ENCODE results near the gene RIPPLY2.

The RIPPLY2 gene

DNA sequence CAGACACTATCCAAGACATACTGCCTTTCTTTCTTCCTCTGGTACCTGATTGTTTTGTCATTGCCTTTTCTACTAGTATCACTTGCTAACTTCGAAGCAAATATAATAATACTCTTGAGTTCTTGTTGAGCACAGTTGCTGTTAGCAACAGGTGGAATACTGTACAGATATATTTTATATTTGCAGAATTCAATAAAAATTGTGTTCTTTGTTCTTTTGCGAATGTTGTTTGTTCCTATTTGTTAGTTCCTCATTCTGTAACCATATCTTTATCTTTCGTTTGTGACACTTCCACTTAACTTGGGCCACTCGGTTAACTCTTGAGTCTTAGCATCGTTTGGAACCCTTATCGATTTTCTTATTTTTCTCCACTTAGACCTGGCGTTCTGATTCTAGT lies 7.2 kb downstream of the RIPPLY2 start:
- Histone ChIP-seq H3K36me3 (ENCODE audit: insufficient read depth) (no peaks in the 10 kb centered on the region), H3K4me2 (peak overlapping the region; percentile 91), H2AFZ (ENCODE audit: low read depth) (peak overlapping the region; percentile 68; the same call in 1 of the 2 replicates), H3K9ac (no peak overlapping the region), H3K79me2 (ENCODE audit: insufficient read depth, low read depth) (peaks cover 13% of the 10 kb centered on the region; the same call in 1 of the 2 replicates), H3K27me3 (ENCODE audit: insufficient read depth, low read depth) (no peaks in the 10 kb centered on the region), H3K4me1 (ENCODE audit: low read depth, poor library complexity, severe bottlenecking) (peaks cover 18% of the 10 kb centered on the region), H4K20me1 (ENCODE audit: insufficient read depth) (no peaks in the 10 kb centered on the region), H3K27ac (no peak overlapping the region), H3K4me3 (IDR thresholded peaks at IDR 0.05; ENCODE audit: insufficient read depth, low read depth, low read length) (no peak overlapping the region)
- TF ChIP-seq, protein P1, sequence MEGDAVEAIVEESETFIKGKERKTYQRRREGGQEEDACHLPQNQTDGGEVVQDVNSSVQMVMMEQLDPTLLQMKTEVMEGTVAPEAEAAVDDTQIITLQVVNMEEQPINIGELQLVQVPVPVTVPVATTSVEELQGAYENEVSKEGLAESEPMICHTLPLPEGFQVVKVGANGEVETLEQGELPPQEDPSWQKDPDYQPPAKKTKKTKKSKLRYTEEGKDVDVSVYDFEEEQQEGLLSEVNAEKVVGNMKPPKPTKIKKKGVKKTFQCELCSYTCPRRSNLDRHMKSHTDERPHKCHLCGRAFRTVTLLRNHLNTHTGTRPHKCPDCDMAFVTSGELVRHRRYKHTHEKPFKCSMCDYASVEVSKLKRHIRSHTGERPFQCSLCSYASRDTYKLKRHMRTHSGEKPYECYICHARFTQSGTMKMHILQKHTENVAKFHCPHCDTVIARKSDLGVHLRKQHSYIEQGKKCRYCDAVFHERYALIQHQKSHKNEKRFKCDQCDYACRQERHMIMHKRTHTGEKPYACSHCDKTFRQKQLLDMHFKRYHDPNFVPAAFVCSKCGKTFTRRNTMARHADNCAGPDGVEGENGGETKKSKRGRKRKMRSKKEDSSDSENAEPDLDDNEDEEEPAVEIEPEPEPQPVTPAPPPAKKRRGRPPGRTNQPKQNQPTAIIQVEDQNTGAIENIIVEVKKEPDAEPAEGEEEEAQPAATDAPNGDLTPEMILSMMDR (conservative IDR thresholded peaks at IDR 0.05; ENCODE audit: low read depth, low read length): no peak

DNA sequence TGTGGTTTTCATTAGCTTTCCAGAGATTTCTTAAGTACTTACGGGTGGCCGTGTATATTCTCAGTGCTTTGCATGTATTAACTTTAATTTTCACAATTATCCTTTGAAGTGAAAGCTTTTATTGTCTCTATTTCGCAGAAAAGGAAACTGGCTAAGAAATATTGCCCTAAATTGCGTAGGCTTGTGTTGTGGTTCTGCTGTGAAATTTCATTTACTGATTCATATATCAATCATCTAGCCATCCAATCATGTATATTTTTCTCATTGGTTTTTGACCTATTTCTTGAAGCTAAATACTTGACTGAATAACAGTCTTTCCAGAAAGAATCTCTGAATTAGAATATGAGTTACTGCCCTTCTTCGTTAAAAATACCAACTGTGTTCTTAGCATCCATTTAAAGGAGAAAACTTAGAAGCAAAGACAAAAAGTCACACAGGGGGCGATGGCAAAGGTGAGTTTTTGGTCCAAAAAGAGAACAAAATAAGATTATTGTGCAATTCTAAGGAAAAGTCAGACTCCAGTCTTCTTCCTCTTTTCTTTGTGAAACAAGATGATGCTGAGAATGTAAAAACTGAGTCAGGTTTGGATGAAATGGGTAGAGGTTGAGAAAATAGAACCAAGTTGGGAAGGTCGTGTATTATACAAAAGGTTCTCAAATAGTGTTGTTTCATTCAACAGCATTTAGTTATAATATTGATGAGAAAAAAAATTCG lies 7.8 kb downstream of the RIPPLY2 start:
- Histone ChIP-seq H3K4me3 (IDR thresholded peaks at IDR 0.05; ENCODE audit: insufficient read depth, low read depth, low read length) (no peak overlapping the region), H3K36me3 (ENCODE audit: insufficient read depth) (no peaks in the 10 kb centered on the region), H3K27me3 (ENCODE audit: insufficient read depth, low read depth) (no peaks in the 10 kb centered on the region), H3K4me1 (ENCODE audit: low read depth, poor library complexity, severe bottlenecking) (peaks cover 18% of the 10 kb centered on the region), H3K9ac (no peak overlapping the region), H3K27ac (no peak overlapping the region), H3K4me2 (peak overlapping the region; percentile 91), H2AFZ (ENCODE audit: low read depth) (no peak overlapping the region), H4K20me1 (ENCODE audit: insufficient read depth) (no peaks in the 10 kb centered on the region), H3K79me2 (ENCODE audit: insufficient read depth, low read depth) (peaks cover 13% of the 10 kb centered on the region; the same call in 1 of the 2 replicates)
- TF ChIP-seq, protein P1 (conservative IDR thresholded peaks at IDR 0.05; ENCODE audit: low read depth, low read length): no peak

DNA sequence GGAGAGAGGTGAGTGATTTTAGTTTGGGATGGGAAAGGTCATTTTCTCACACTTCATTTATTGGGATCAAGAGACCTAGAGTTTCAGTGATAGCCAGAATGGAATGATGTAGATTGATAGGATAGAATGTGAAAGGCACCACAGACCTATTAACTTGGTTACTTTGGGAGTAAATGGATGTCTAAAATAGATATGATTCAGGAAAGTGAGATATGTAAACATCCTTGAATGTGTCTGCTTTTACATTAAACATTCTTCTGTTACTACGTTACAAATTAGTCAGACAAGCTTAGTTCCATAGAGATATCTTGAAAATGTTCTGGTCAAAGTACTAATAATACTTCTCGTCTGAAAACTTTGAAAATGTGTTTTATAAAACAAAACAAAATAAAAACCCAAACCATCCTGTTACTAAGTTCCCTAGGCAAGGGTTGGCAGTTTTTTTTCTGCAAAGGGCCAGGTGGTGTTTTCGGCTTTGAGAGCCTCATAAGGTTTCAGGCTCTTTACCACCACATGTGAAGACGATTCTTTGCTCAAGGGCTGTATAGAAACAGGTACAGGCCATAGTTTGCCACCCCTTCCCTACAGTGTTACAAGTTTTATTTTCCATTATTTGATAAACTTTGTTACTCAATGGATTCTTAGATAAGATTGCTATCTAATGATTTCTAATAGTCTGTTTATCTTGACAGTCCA lies 9.8 kb downstream of the RIPPLY2 start:
- Histone ChIP-seq H3K4me3 (IDR thresholded peaks at IDR 0.05; ENCODE audit: insufficient read depth, low read depth, low read length) (no peak overlapping the region), H3K79me2 (ENCODE audit: insufficient read depth, low read depth) (peaks cover 13% of the 10 kb centered on the region; the same call in 1 of the 2 replicates), H3K4me2 (no peak overlapping the region)

DNA sequence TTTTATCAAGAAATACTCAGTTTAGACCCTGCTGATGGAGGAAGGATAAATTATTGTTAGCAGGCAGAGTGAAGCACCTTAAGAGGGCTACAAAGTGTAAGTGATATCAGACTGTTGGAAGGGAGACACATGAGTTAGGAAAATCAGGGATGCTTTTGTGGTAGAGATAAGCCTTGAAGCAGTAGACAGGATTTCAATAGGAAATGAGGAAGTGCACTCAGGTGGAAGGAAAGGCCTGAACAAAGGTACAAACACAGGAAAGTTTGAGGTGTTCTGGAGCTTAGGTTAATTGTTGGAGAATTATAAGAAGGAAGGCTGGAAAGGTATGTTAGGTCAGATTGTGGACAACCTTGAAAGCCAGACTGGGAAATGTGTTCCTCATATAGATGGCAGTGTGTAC lies 13.9 kb downstream of the RIPPLY2 start:
- Histone ChIP-seq H3K4me2 (no peak overlapping the region), H3K36me3 (ENCODE audit: insufficient read depth) (no peaks in the 10 kb centered on the region), H4K20me1 (ENCODE audit: insufficient read depth) (no peaks in the 10 kb centered on the region), H3K79me2 (ENCODE audit: insufficient read depth, low read depth) (peaks cover 5% of the 10 kb centered on the region; the same call in 1 of the 2 replicates), H3K27me3 (ENCODE audit: insufficient read depth, low read depth) (no peaks in the 10 kb centered on the region), H3K9ac (no peak overlapping the region), H2AFZ (ENCODE audit: low read depth) (no peak overlapping the region), H3K4me3 (IDR thresholded peaks at IDR 0.05; ENCODE audit: insufficient read depth, low read depth, low read length) (no peak overlapping the region), H3K4me1 (ENCODE audit: low read depth, poor library complexity, severe bottlenecking) (no peaks in the 10 kb centered on the region), H3K27ac (no peak overlapping the region)
- TF ChIP-seq, protein P1 (conservative IDR thresholded peaks at IDR 0.05; ENCODE audit: low read depth, low read length): no peak

More for the DNA sequence above, 9.8 kb downstream of the RIPPLY2 start:
- Histone ChIP-seq H3K27me3 (ENCODE audit: insufficient read depth, low read depth) (no peaks in the 10 kb centered on the region), H3K4me1 (ENCODE audit: low read depth, poor library complexity, severe bottlenecking) (peaks cover 18% of the 10 kb centered on the region), H4K20me1 (ENCODE audit: insufficient read depth) (no peaks in the 10 kb centered on the region), H2AFZ (ENCODE audit: low read depth) (no peak overlapping the region), H3K27ac (no peak overlapping the region), H3K36me3 (ENCODE audit: insufficient read depth) (no peaks in the 10 kb centered on the region), H3K9ac (no peak overlapping the region)
- TF ChIP-seq, protein P1 (conservative IDR thresholded peaks at IDR 0.05; ENCODE audit: low read depth, low read length): no peak

Measured in KMS-11 (cell line).